Right lobe of liver (tissue), 6 donors: ENCODE measurements around the gene RANBP2. TPM values are rescaled to one million over a fixed set of nuclear protein-coding genes. Genes with fewer than 3 reads are reported as not detected.
A peak's percentile ranks its signal among the peaks of the same experiment; 100 is the strongest.

ENCODE experiments used
- ATAC-seq, 4 donors: fragments of 200-7000 bp; cut with Tn5 transposase; one replicate each; pipeline ENCODE4 v1.9.1; 2020; ENCODE audit warnings: mild to moderate bottlenecking in 4 of 4, moderate library complexity in 4 of 4
- DNase-seq, 3 donors: peaks; one replicate each; pipeline ENCODE4 v3.0.0-alpha.2; 2020
- H3K27ac ChIP-seq, 3 donors: fragments of 200-600 bp; one replicate each; pipeline ENCODE4 v1.8.0; 2022
- H3K27me3 ChIP-seq, 2 donors: fragments of 200-600 bp; one replicate each; pipeline ENCODE4 v1.8.0; 2022
- H3K36me3 ChIP-seq, 4 donors: fragments of 200-600 bp; sonication (generic) in 1 of 4; one replicate each; pipeline versions ENCODE4 v1.5.1 to v1.8.0; 2017 to 2022; ENCODE audit warnings: control low read depth in 1 of 4
- H3K4me1 ChIP-seq, 4 donors: fragments of 200-600 bp; sonication (generic) in 1 of 4; one replicate each; pipeline versions ENCODE4 v1.5.1 to v1.8.0; 2017 to 2022; ENCODE audit warnings: control low read depth in 1 of 4
- H3K4me3 ChIP-seq, 3 donors: fragments of 200-600 bp; one replicate each; pipeline ENCODE4 v1.8.0; 2022
- H3K9me3 ChIP-seq, 4 donors: fragments of 200-600 bp; sonication (generic) in 1 of 4; one replicate each; pipeline versions ENCODE4 v1.5.1 to v1.8.0; 2017 to 2022; ENCODE audit warnings: control low read depth in 1 of 4
- POLR2A ChIP-seq: fragments of 450-650 bp; IDR thresholded peaks from one replicate; pipeline ENCODE4 v1.6.1; 2017; ENCODE audit warnings: antibody characterized with exemption, mild to moderate bottlenecking
- WGBS: methylation state at CpG from one replicate; pipeline ENCODE4 v1.1.6; 2018; ENCODE audit warnings: low coverage, low lambda C conversion rate; ENCODE audit not compliant: insufficient coverage; ENCODE audit errors: missing lambda C conversion rate; 5-methylcytosine and 5-hydroxymethylcytosine counted together
- intact Hi-C, 2 donors: fragments of 100-400 bp; cut with DNase I; formaldehyde crosslinking; loops; one replicate each; pipeline versions ENCODE4 v1.11.2 to v1.14.1; 2022
- total RNA-seq, 6 experiments: library from RNA; depleted of rRNA in 2 of 6; stranded (reverse); fragments of >200 nt in 2 of 6; fragmentation: NEBNext Ultra II Directional in 3 of 6; extraction: Animal tissue kit (Norgen Biotek cat#: 25700) in 3 of 6; gene quantifications; one replicate each; pipeline versions ENCODE4 v1.1.0 to v1.2.4, GENCODE V29; 2016 to 2023
- TF ChIP-seq, protein P1 (sequence below), 4 donors: fragments of 200-600 bp in 3 of 4; fragments of 450-650 bp in 1 of 4; IDR thresholded peaks; one replicate each; pipeline versions ENCODE4 v1.5.1 to v1.8.0; 2016 to 2022; ENCODE audit warnings: antibody characterized with exemption in 4 of 4, mild to moderate bottlenecking in 2 of 4
- donor health status: DM: no; HTN: yes; CAD: no.
- donor health status: DM: no; HTN: no; CAD: no.
- donor health status: DM: no; HTN: no; CAD: no.
- donor health status: DM: no; HTN: yes; CAD: no.
- donor health status: DM: no; HTN: yes; CAD: no.

The RANBP2 gene
- total RNA-seq, 6 experiments from 2014 or later: 31.9 to 41.5 (median 36.1) TPM

GRCh38 chr2:108823286-108823685 lies 104.0 kb downstream of the RANBP2 start:
- Histone ChIP-seq H3K27ac (no peak overlapping the region), H3K36me3 (peaks cover 0 to 2% (median 0%) of the 10 kb centered on the region in 4 donors), H3K4me3 (no peak overlapping the region), H3K27me3 (no peaks in the 10 kb centered on the region), H3K4me1 (peaks cover 0 to 3% (median 0%) of the 10 kb centered on the region in 4 donors), H3K9me3 (no peaks in the 10 kb centered on the region)
- DNase-seq: no peak
- WGBS: 91% methylated on average over 1 of the region's 1 CpG
- peak in 1 of 4 donors; percentile 22 for ATAC-seq
- intact Hi-C loops: no loop called here
- no peak for TF ChIP-seq POLR2A
- TF ChIP-seq, protein P1, sequence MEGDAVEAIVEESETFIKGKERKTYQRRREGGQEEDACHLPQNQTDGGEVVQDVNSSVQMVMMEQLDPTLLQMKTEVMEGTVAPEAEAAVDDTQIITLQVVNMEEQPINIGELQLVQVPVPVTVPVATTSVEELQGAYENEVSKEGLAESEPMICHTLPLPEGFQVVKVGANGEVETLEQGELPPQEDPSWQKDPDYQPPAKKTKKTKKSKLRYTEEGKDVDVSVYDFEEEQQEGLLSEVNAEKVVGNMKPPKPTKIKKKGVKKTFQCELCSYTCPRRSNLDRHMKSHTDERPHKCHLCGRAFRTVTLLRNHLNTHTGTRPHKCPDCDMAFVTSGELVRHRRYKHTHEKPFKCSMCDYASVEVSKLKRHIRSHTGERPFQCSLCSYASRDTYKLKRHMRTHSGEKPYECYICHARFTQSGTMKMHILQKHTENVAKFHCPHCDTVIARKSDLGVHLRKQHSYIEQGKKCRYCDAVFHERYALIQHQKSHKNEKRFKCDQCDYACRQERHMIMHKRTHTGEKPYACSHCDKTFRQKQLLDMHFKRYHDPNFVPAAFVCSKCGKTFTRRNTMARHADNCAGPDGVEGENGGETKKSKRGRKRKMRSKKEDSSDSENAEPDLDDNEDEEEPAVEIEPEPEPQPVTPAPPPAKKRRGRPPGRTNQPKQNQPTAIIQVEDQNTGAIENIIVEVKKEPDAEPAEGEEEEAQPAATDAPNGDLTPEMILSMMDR (IDR thresholded peaks at IDR 0.05): no peak

DNA sequence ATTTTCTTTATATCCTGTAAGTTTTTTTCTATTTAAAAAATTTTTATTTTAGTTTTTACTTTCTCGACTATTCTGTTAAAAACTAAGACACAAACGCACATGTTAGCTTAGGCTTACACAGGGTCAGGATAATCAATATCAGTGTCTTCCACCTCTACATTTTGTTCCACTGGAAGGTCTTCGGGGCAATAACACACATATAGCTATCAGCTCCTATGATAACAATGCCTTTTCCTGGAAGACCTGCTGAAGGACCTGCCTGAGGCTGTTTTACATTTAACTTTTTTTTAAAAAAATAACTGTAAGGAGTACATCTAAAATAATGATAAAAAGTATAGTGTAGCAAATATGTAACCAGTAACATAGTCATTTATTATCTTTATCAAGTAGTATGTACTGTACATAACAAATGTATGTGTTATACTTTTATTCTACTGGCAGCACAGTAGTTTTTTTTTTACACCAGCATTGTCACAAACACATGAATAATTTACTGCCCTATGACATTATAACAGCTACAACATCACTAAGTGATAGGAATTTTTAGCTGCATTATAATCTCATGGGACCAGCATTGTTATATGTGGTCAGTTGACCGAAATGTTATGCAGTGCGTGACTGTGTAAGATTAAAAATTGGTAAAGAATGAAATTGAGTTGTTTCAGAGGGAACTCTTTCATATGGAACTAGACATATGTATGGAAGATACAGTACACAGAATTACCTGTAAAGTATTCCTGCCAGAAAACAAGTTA lies 105.2 kb downstream of the RANBP2 start:
- no peak for DNase-seq
- no peak for TF ChIP-seq POLR2A
- TF ChIP-seq, protein P1 (IDR thresholded peaks at IDR 0.05): no peak
- Histone ChIP-seq H3K4me3 (no peak overlapping the region), H3K36me3 (peaks cover 0 to 2% (median 0%) of the 10 kb centered on the region in 4 donors), H3K9me3 (no peaks in the 10 kb centered on the region), H3K27ac (no peak overlapping the region), H3K27me3 (no peaks in the 10 kb centered on the region), H3K4me1 (peaks cover 0 to 3% (median 0%) of the 10 kb centered on the region in 4 donors)
- ATAC-seq: no peak
- WGBS: 82% methylated on average over 5 of the region's 5 CpGs
- intact Hi-C loops: no loop called here

DNA sequence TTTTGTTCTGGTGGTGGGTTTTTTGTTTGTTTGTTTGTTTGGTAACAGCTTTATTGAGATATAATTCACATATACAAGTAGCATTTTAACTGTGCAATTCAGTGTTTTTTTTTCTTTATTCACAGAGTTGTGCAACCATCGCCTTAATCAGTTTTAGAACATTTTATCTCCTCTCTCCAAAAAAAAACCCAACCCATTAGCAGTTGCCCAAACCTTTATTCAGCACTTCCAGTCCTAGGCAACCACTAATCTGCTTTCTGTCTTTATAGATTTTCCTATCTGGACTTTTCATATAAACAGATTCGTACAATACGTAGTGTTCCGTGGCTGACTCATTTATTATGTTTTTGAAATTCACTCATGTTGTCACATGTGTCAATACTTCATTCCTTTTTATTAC lies 106.0 kb downstream of the RANBP2 start:
- Histone ChIP-seq H3K27ac (no peak overlapping the region), H3K9me3 (no peaks in the 10 kb centered on the region), H3K36me3 (peaks cover 0 to 1% (median 0%) of the 10 kb centered on the region in 4 donors), H3K4me1 (peaks cover 0 to 3% (median 0%) of the 10 kb centered on the region in 4 donors), H3K27me3 (no peaks in the 10 kb centered on the region), H3K4me3 (no peak overlapping the region)
- intact Hi-C loops: no loop called here
- ATAC-seq (peak; percentile 34 to 56 (median 46)), DNase-seq (no peak)
- WGBS: 27% methylated on average over 4 of the region's 4 CpGs
- TF ChIP-seq, protein P1 (IDR thresholded peaks at IDR 0.05): no peak
- no peak for TF ChIP-seq POLR2A

DNA sequence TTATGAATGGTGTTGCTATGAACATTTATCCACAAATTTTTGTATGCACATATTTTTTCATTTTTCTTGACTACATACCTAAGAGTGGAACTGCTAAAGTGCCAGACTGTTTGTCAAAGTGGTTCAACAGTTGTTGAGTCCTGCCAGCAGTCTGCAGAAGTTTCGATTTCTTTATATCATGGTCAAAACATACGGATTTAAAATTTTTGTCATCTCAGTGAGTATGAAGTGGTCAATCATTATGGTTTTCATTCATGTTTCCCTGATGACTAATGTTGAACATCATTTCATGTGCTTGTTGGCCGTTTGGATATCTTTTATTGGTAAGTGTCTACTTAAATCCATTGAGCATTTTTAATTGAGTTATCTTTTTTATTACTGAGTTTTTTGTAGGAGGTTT lies 106.5 kb downstream of the RANBP2 start:
- no peaks in the 10 kb centered on the region for H3K36me3 ChIP-seq
- no peak overlapping the region for H3K27ac ChIP-seq
- no peaks in the 10 kb centered on the region for H3K27me3 ChIP-seq
- no peak for TF ChIP-seq POLR2A
- TF ChIP-seq, protein P1 (IDR thresholded peaks at IDR 0.05): no peak
- no peak for DNase-seq
- intact Hi-C loops: no loop called here
- WGBS: 91% methylated on average over 3 of the region's 3 CpGs
- H3K4me1 ChIP-seq: peaks cover 0 to 3% (median 0%) of the 10 kb centered on the region in 4 donors
- H3K9me3 ChIP-seq: no peaks in the 10 kb centered on the region
- H3K4me3 ChIP-seq: no peak overlapping the region
- no peak for ATAC-seq
